Measurements from ENCODE around the gene TEAD1.

GRCh38 chr11:12716816-12717215 is 42.6 kb downstream of the TEAD1 start:
- no peak for TF ChIP-seq CTCF (IDR thresholded peaks at IDR 0.05)
- TF ChIP-seq REST (IDR thresholded peaks at IDR 0.05; ENCODE audit: insufficient read depth in 1 of 2, low read depth in 2 of 2, low read length in 1 of 2), result no peak
